Neuronal stem cell (in vitro differentiated cells): ENCODE data around the gene SLFN12. TPM values are rescaled to one million over a fixed set of nuclear protein-coding genes. Genes with fewer than 3 reads are reported as not detected.

Experiments used
- DNase-seq: peaks from one replicate; pipeline ENCODE4 v3.0.0-alpha.2; 2013; ENCODE audit warnings: low spot score
- H2AFZ ChIP-seq: one replicate; pipeline ENCODE4 v1.6.1; 2013; ENCODE audit warnings: mild to moderate bottlenecking, low read length, inconsistent platforms
- H2AK5ac ChIP-seq: 2 replicates; pipeline ENCODE4 v1.6.1; 2013; ENCODE audit warnings: low read depth, mild to moderate bottlenecking, inconsistent platforms, low read length, moderate library complexity, mixed read lengths
- H2BK120ac ChIP-seq: 2 replicates; pipeline ENCODE4 v1.6.1; 2013; ENCODE audit warnings: low read depth, mild to moderate bottlenecking, inconsistent platforms, low read length, moderate library complexity, mixed read lengths
- H2BK12ac ChIP-seq: one replicate; pipeline ENCODE4 v1.6.1; 2013; ENCODE audit warnings: low read length, inconsistent platforms
- H2BK15ac ChIP-seq: 2 replicates; pipeline ENCODE4 v1.6.1; 2013; ENCODE audit warnings: mild to moderate bottlenecking, low read length, inconsistent platforms, mixed read lengths
- H2BK5ac ChIP-seq: one replicate; pipeline ENCODE4 v1.6.1; 2013; ENCODE audit warnings: inconsistent platforms, mild to moderate bottlenecking, low read length, moderate library complexity
- H3K14ac ChIP-seq: one replicate; pipeline ENCODE4 v1.6.1; 2013; ENCODE audit warnings: low read length, inconsistent platforms
- H3K18ac ChIP-seq: 2 replicates; pipeline ENCODE4 v1.6.1; 2013; ENCODE audit warnings: low read length, inconsistent platforms
- H3K23ac ChIP-seq: 2 replicates; pipeline ENCODE4 v1.6.1; 2013; ENCODE audit warnings: low read depth, mild to moderate bottlenecking, mixed read lengths, low read length, inconsistent platforms; ENCODE audit not compliant: poor library complexity
- H3K27ac ChIP-seq: replicated peaks from 3 replicates; pipeline ENCODE4 v1.5.1; 2013; ENCODE audit warnings: low read length, inconsistent platforms
- H3K27me3 ChIP-seq, 3 experiments: 2 replicates each; pipeline ENCODE4 v1.6.1; 2013; ENCODE audit warnings: low read length in 3 of 3, mild to moderate bottlenecking in 2 of 3, inconsistent platforms in 1 of 3, low read depth in 1 of 3, mixed read lengths in 1 of 3, moderate library complexity in 1 of 3; ENCODE audit not compliant: control insufficient read depth in 3 of 3, insufficient read depth in 3 of 3
- H3K36me3 ChIP-seq, 2 donors: replicated peaks in 1 of 2; 2 replicates each; pipeline ENCODE4 v1.6.1; 2013; ENCODE audit warnings: low read length in 2 of 2; ENCODE audit not compliant: control insufficient read depth in 2 of 2, insufficient read depth in 2 of 2
- H3K4ac ChIP-seq: 2 replicates; pipeline ENCODE4 v1.6.1; 2013; ENCODE audit warnings: inconsistent platforms, mild to moderate bottlenecking, low read length, moderate library complexity
- H3K4me1 ChIP-seq, 2 donors: 1 replicate in 1 of 2; 2 replicates in 1 of 2; pipeline ENCODE4 v1.6.1; 2013; ENCODE audit warnings: low read length in 2 of 2, low read depth in 1 of 2; ENCODE audit not compliant: control insufficient read depth in 2 of 2, insufficient read depth in 1 of 2
- H3K4me2 ChIP-seq: one replicate; pipeline ENCODE4 v1.6.1; 2013; ENCODE audit warnings: mild to moderate bottlenecking, low read length, inconsistent platforms; ENCODE audit not compliant: insufficient read depth, poor library complexity, severe bottlenecking
- H3K4me3 ChIP-seq, 2 donors: 2 replicates each; pipeline ENCODE4 v1.5.1; 2013; ENCODE audit warnings: low read length in 2 of 2, mild to moderate bottlenecking in 2 of 2, inconsistent platforms in 1 of 2, moderate library complexity in 1 of 2
- H3K79me1 ChIP-seq: one replicate; pipeline ENCODE4 v1.6.1; 2013; ENCODE audit warnings: low read depth, mild to moderate bottlenecking, inconsistent platforms, low read length, moderate library complexity
- H3K9ac ChIP-seq: one replicate; pipeline ENCODE4 v1.6.1; 2013; ENCODE audit warnings: mild to moderate bottlenecking, low read depth, low read length, inconsistent platforms; ENCODE audit not compliant: poor library complexity
- H3K9me3 ChIP-seq, 2 donors: replicated peaks in 1 of 2; 2 replicates each; pipeline versions ENCODE3 to v1.6.1; 2013; ENCODE audit warnings: low read length in 2 of 2, mild to moderate bottlenecking in 2 of 2, inconsistent platforms in 1 of 2, low read depth in 1 of 2, mixed read lengths in 1 of 2, moderate library complexity in 1 of 2; ENCODE audit not compliant: control insufficient read depth in 2 of 2, insufficient read depth in 1 of 2
- H4K8ac ChIP-seq: one replicate; pipeline ENCODE4 v1.6.1; 2013; ENCODE audit warnings: low read depth, mild to moderate bottlenecking, inconsistent platforms, low read length, moderate library complexity
- H4K91ac ChIP-seq: one replicate; pipeline ENCODE4 v1.6.1; 2013; ENCODE audit warnings: low read length, low read depth, mild to moderate bottlenecking, inconsistent platforms; ENCODE audit not compliant: poor library complexity
- WGBS, 2 donors: extraction: QIAGEN DNeasy Blood & Tissue Kit; methylation state at CpG; one replicate each; pipeline ENCODE4 v1.1.7; 2013; ENCODE audit warnings: missing lambda C conversion rate in 2 of 2, mixed read lengths in 1 of 2; ENCODE audit not compliant: insufficient read length in 2 of 2, insufficient replicate concordance in 1 of 2; ENCODE audit errors: extremely low coverage in 2 of 2; 5-methylcytosine and 5-hydroxymethylcytosine counted together
- polyA plus RNA-seq, 2 experiments: library from polyadenylated mRNA; stranded (reverse); fragments of 200-250 nt; gene quantifications; one replicate each; pipeline ENCODE4 v1.2.3, GENCODE V29; 2013

SLFN12 gene
- polyA plus RNA-seq (2013, experiment 1 of 2): 10.5 TPM
- polyA plus RNA-seq (2013, experiment 2 of 2): 10.6 TPM

GRCh38 chr17:35432176-35433074, at the start of gene SLFN12:
Gene SLFN12, minus strand, starts transcription at chr17:35432500. Its CDS starts 9,472 bp downstream, at chr17:35423028.
- H3K27ac ChIP-seq: peak within 1 kb of the TSS; percentile 93
- peak within 1 kb of the TSS; percentile 55 for H3K4me2 ChIP-seq
- H2BK5ac ChIP-seq: peak within 1 kb of the TSS; percentile 49
- peak within 1 kb of the TSS; percentile 27 to 74 for H3K4me3 ChIP-seq
- H2BK120ac ChIP-seq: no peak within 1 kb of the TSS
- H2BK12ac ChIP-seq: no peak within 1 kb of the TSS
- H2BK15ac ChIP-seq: no peak within 1 kb of the TSS
- no peaks in the 10 kb centered on the region for H3K27me3 ChIP-seq
- no peak within 1 kb of the TSS for H3K4ac ChIP-seq
- H3K4me1 ChIP-seq: peaks cover 9 to 14% of the 10 kb centered on the region in 2 donors
- peak within 1 kb of the TSS; percentile 63 for H2AFZ ChIP-seq
- peaks cover 4% of the 10 kb centered on the region for H3K79me1 ChIP-seq
- no peaks in the 10 kb centered on the region for H3K9me3 ChIP-seq
- peak within 1 kb of the TSS; percentile 91 for H3K18ac ChIP-seq
- no peak within 1 kb of the TSS for H4K91ac ChIP-seq
- H3K14ac ChIP-seq: no peak within 1 kb of the TSS
- H3K36me3 ChIP-seq: no peaks in the 10 kb centered on the region
- peak; percentile 63 for DNase-seq
- WGBS, 2 donors: no CpG with 5 or more reads among the region's 22 CpGs
- no peak within 1 kb of the TSS for H4K8ac ChIP-seq
- no peak within 1 kb of the TSS for H3K23ac ChIP-seq
- H2AK5ac ChIP-seq: peak within 1 kb of the TSS; percentile 9
- no peak within 1 kb of the TSS for H3K9ac ChIP-seq

DNA sequence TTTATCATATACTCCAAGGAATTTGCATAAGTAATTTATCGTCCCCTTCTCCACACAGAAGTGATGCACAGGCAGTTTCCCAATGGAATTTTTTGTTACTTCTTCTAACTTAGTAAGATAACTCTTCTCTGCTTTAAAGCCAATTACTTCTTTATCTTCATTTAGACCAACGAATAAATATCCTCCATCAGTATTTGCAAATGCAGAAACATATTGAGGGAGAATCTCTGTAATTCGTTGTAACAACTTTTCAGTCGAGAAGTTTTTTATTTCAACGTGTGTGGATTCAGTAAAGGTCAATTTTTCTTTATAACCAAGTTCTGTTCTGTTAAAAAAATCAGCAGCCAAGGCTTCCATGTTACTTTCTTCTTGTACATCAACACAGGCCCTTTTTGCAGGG, 47.0 kb upstream of the SLFN12 start:
- no peaks in the 10 kb centered on the region for H3K79me1 ChIP-seq

DNA sequence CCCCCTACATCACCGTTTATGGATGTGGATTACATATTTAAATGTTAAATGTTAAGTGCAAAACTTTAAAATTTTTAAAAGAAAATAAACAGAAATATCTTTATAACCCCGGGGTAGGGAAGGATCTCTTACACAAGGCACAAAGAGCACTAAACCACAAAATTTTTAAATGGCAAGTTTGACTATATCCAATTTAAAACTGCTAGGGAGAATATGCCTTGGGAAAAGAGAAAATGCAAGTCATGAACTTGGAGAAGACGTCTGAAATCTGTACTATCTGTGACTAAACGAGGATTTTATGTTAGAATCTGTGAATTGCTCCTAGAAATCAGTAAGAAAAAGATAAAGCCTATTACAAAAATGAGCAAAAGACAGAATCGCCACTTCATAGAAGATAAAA, 44.9 kb upstream of the SLFN12 start:
- Histone ChIP-seq H3K23ac (no peak overlapping the region), H3K18ac (no peak overlapping the region), H3K4me1 (no peaks in the 10 kb centered on the region), H3K27ac (no peak overlapping the region), H2AFZ (no peak overlapping the region), H2BK12ac (no peak overlapping the region), H3K14ac (no peak overlapping the region), H3K9ac (no peak overlapping the region), H2BK120ac (no peak overlapping the region), H4K91ac (no peak overlapping the region), H3K4me3 (no peak overlapping the region), H3K9me3 (no peaks in the 10 kb centered on the region), H3K27me3 (peaks cover 0 to 25% (median 8%) of the 10 kb centered on the region in 3 experiments), H3K36me3 (no peaks in the 10 kb centered on the region), H2AK5ac (no peak overlapping the region), H3K4me2 (no peak overlapping the region), H2BK5ac (no peak overlapping the region), H3K4ac (no peak overlapping the region), H3K79me1 (no peaks in the 10 kb centered on the region), H2BK15ac (no peak overlapping the region), H4K8ac (no peak overlapping the region)
- DNase-seq: no peak
- no CpG with 5 or more reads among the region's 5 CpGs for WGBS, 2 donors

More for the DNA sequence above, 47.0 kb upstream of the SLFN12 start:
- Histone ChIP-seq H3K9ac (no peak overlapping the region), H2BK5ac (no peak overlapping the region), H2AK5ac (no peak overlapping the region), H3K4me2 (no peak overlapping the region), H4K91ac (no peak overlapping the region), H3K9me3 (peaks cover 0 to 1% of the 10 kb centered on the region in 2 donors), H2BK12ac (no peak overlapping the region), H2AFZ (no peak overlapping the region), H3K14ac (no peak overlapping the region), H4K8ac (no peak overlapping the region), H3K27ac (no peak overlapping the region), H2BK120ac (no peak overlapping the region), H3K36me3 (no peaks in the 10 kb centered on the region), H3K4ac (no peak overlapping the region), H2BK15ac (no peak overlapping the region), H3K18ac (no peak overlapping the region), H3K4me1 (no peaks in the 10 kb centered on the region), H3K27me3 (peaks cover 0 to 29% (median 10%) of the 10 kb centered on the region in 3 experiments), H3K4me3 (no peak overlapping the region), H3K23ac (no peak overlapping the region)
- DNase-seq: no peak
- no CpG with 5 or more reads among the region's 5 CpGs for WGBS, 2 donors

DNA sequence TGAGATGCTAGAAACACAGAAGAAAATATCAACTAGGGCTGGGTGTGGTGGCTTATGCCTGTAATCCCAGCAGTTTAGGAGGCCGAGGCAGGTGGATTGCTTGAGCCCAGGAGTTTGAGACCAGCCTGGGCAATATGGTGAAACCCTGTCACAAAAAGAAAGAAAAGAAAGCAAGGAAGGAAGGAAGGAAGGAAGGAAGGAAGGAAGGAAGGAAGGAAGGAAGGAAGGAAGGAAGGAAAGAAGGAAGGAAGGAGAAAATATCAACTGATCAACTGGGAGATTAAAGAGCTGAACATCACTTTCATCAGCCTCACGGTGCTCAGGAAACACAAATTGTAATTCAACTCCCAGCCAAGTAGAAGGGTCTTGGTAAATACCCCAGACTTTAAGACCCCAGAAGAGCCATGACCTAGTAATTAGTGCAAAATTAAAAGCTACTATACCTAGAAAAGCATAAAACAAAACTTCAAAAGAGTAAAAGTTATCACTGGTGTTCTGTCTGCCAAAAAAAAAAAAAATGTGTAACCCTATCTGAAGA, 44.1 kb upstream of the SLFN12 start:
- Histone ChIP-seq H3K4ac (no peak overlapping the region), H2AFZ (no peak overlapping the region), H2BK12ac (no peak overlapping the region), H3K18ac (no peak overlapping the region), H3K9me3 (no peaks in the 10 kb centered on the region), H3K4me3 (no peak overlapping the region), H4K91ac (no peak overlapping the region), H2AK5ac (no peak overlapping the region), H2BK120ac (no peak overlapping the region), H3K27ac (no peak overlapping the region), H3K27me3 (peaks cover 0 to 25% (median 8%) of the 10 kb centered on the region in 3 experiments), H3K79me1 (no peaks in the 10 kb centered on the region), H3K4me1 (no peaks in the 10 kb centered on the region), H2BK5ac (no peak overlapping the region), H3K9ac (no peak overlapping the region), H4K8ac (no peak overlapping the region), H3K36me3 (no peaks in the 10 kb centered on the region), H2BK15ac (no peak overlapping the region), H3K4me2 (no peak overlapping the region), H3K23ac (no peak overlapping the region), H3K14ac (no peak overlapping the region)
- no peak for DNase-seq
- no CpG with 5 or more reads among the region's 2 CpGs for WGBS, 2 donors
